ENCODE data around the gene AATK. TPM values are rescaled to one million over a fixed set of nuclear protein-coding genes. Genes with fewer than 3 reads are reported as not detected.

Gene AATK
- total RNA-seq, 1 experiment from 2014 or later, result 4.4 TPM

DNA sequence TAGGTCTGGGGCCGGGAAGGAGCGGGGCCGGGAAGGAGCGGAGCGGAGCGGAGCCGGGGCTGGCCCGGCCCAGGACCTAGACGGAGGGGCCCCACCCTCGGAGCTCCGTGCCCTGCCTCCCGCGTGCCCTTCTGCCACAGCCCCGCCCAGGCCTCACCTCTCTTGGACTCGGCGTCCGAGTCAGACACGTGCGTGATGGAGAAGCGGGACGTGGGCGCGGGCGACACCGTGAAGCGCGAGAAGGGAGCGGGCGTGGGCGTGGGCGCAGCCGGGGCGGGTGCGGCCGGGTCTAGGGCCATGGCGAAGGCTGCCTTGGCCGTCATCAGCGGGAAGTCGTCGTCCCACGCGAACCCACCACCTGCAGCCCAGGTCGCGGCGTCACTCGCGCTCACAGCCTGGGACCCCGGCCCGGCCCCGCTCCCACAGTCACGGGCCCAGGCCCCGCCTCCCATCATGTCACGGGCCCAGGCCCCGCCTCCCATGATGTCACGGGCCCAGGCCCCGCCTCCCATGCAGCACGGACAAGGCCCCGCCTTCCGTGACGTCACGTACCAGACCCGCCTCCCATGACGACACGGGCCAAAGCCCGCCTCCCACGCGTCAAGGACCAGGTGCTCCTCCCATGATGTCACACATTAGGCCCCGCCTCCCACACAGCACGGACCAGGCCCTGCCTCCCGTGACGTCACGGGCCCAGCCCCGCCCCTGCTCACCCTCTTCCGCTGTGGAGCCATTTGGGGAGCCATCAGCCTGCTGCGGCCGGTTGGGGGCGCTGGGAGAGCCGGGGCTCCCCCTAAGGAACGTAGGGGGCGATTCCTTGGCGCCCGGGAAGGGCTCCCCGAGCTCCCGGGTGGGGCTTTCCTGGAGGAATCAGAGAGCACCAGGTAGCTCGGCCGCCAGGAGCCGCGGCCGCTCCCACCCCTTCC is 46.5 kb downstream of the AATK start (continued):
- TF ChIP-seq EZH2 (IDR thresholded peaks at IDR 0.05), result no peak

DNA sequence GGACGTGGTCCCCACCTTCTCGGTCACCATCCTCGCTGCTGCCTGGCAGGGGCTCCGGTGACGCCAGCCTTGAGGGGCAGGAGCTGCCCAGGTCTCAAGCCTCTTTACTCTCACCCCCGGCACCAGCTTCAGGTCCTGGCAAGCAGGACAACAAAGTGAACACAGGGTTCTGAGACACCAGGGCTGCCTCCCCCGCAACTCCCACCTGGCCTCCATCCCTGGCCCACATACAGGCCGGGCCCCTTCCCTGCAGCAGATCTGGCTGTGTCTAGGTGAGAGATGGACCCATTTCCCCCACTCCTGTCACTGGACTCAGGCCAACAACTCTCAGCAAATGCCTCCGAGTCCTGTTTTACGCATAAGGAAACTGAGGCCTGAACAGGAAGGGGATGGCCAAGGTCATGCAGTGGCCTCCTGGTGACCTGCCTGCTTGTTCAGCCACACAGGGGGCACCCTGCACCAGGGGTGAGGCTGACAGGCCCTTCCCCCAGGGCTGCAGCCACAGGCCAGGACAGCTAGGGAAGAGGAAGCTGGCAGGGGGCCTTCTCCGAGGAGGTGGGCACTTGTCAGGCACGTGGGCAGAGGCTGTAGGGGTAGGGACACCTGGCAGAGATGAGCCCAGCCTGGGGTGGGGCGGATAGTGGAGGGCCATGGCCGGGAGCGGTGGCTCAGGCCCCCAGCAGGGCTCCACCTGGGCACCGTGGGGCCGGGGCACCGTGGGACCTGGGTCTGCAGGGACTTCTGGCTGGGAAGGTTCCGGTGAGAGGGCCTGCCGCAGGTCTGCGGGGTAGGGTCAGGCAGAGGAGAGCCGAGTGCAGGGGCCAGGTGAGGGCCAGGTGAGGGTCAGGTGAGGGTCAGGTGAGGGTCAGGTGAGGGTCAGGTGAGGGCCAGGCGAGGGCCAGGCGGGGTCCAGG is 47.5 kb downstream of the AATK start:
- no peaks in the 10 kb centered on the region for H3K9me2 ChIP-seq (ENCODE audit: insufficient read depth)
- no peaks in the 10 kb centered on the region for H3K27me3 ChIP-seq (ENCODE audit: insufficient read depth, low read length)
- ATAC-seq, result peak; percentile 17
- no peaks in the 10 kb centered on the region for H3K9me3 ChIP-seq (ENCODE audit: control insufficient read depth in 1 of 2, insufficient read depth in 1 of 2, low read depth in 1 of 2, low read length in 2 of 2)
- TF ChIP-seq SP1 (IDR thresholded peaks at IDR 0.05; ENCODE audit: low read depth) (no peak), ZFX (IDR thresholded peaks at IDR 0.05) (peak; percentile 17; the same call in 1 of the 2 replicates)
- POLR2A ChIA-PET, result interaction anchor here (0.9 kb wide), 1 partner anchor 120 kb away, joined by 5 read pairs; the partner anchor contains the start of genes NDUFAF8 and TEPSIN
- H3K36me3 ChIP-seq (ENCODE audit: control insufficient read depth in 1 of 2, insufficient read depth in 2 of 2, low read length in 2 of 2), result peaks cover 0 to 5% of the 10 kb centered on the region in 2 experiments; a peak in 1 of 4 replicates
- DNase-seq (ENCODE audit: low read depth, low spot score), result no peak
- H3K4me1 ChIP-seq (ENCODE audit: control insufficient read depth in 1 of 2, insufficient read depth in 2 of 2, low read length in 2 of 2), result peaks cover 10 to 31% of the 10 kb centered on the region in 2 experiments
- RAD21 ChIA-PET (ENCODE audit: low non-redundant PET in 1 of 2, low total read pairs in 2 of 2, uncharacterized antibody in 2 of 2, unreplicated experiment in 2 of 2), result interaction anchor here (0.6 kb wide), 2 partner anchors 24 to 130 kb away, joined by 3 to 7 read pairs; no protein-coding TSS in a partner anchor
- H4K20me1 ChIP-seq (ENCODE audit: insufficient read depth), result no peaks in the 10 kb centered on the region
- peak overlapping the region; percentile 60 to 93 for H3K4me3 ChIP-seq (replicated peaks in 1 of 2; ENCODE audit: low read depth in 1 of 2, low read length in 2 of 2)
- H2AFZ ChIP-seq (ENCODE audit: low read depth, low read length, poor library complexity, severe bottlenecking), result no peak overlapping the region
- H3K27ac ChIP-seq (ENCODE audit: low read depth, low read length), result peak overlapping the region; percentile 82
- peak overlapping the region; percentile 98 for H3K9ac ChIP-seq (ENCODE audit: low read length)
- CTCF ChIA-PET, result no interaction called here
- peaks cover 13% of the 10 kb centered on the region; the same call in 1 of the 2 replicates for H3K79me2 ChIP-seq (ENCODE audit: insufficient read depth, low read length)
- peak overlapping the region; percentile 100 for H3K4me2 ChIP-seq (ENCODE audit: low read length)
- BruUV-seq (replicated peaks), result no TSS peak
- intact Hi-C loops (cut with micrococcal nuclease), result no loop called here

Measured in HCT116 (cell line).